GM18951 (cell line): ENCODE data around the gene IRF7.

ENCODE experiments used
- POLR2A ChIP-seq: IDR thresholded peaks from 4 replicates; pipeline ENCODE4 v1.6.1; 2011; ENCODE audit warnings: mild to moderate bottlenecking; ENCODE audit not compliant: insufficient read length, insufficient read depth; ENCODE audit errors: extremely low read depth
- in situ Hi-C: fragments of 300-500 bp; cut with MboI; formaldehyde crosslinking; loops from one replicate; pipeline ENCODE4 v1.12.0; 2022; ENCODE audit warnings: low sequenced_read_pairs, mixed read lengths, inconsistent platforms; ENCODE audit not compliant: unreplicated experiment

IRF7 gene

GRCh38 chr11:612961-613300 lies 2.8 kb downstream of the IRF7 start:
- peak; percentile 46 for TF ChIP-seq POLR2A
- in situ Hi-C loops, result no loop called here

GRCh38 chr11:612201-612960 lies 3.4 kb downstream of the IRF7 start:
- in situ Hi-C loops, result no loop called here

GRCh38 chr11:611001-611996 lies 4.5 kb downstream of the IRF7 start:
- in situ Hi-C loops, result no loop called here
- peak; percentile 55 for TF ChIP-seq POLR2A

More at GRCh38 chr11:612201-612960, 3.4 kb downstream of the IRF7 start:
- TF ChIP-seq POLR2A, result no peak

GRCh38 chr11:610146-610801 lies 5.5 kb downstream of the IRF7 start:
- in situ Hi-C loops, result no loop called here

GRCh38 chr11:609341-609811 lies 6.4 kb downstream of the IRF7 start:
- TF ChIP-seq POLR2A, result no peak
- in situ Hi-C loops, result no loop called here

More at GRCh38 chr11:610146-610801, 5.5 kb downstream of the IRF7 start:
- no peak for TF ChIP-seq POLR2A

- in situ Hi-C loops, result no loop called here
- no peak for TF ChIP-seq POLR2A
These were observed 6.9 kb downstream of the IRF7 start for GRCh38 chr11:608791-609251.

- no peak for TF ChIP-seq POLR2A
- in situ Hi-C loops, result no loop called here
These were observed 7.6 kb downstream of the IRF7 start for GRCh38 chr11:607971-608659.

- in situ Hi-C loops, result no loop called here
These were observed 8.6 kb downstream of the IRF7 start for GRCh38 chr11:607020-607780.

GRCh38 chr11:606245-606644 lies 9.5 kb downstream of the IRF7 start:
- in situ Hi-C loops, result no loop called here
- TF ChIP-seq POLR2A, result no peak

More at GRCh38 chr11:607020-607780, 8.6 kb downstream of the IRF7 start:
- TF ChIP-seq POLR2A, result no peak

- TF ChIP-seq POLR2A, result no peak
- in situ Hi-C loops, result no loop called here
These were observed 10.2 kb downstream of the IRF7 start for GRCh38 chr11:605286-606129.

GRCh38 chr11:603154-603553 lies 12.6 kb downstream of the IRF7 start:
- in situ Hi-C loops, result no loop called here

More at GRCh38 chr11:603154-603553, 12.6 kb downstream of the IRF7 start:
- no peak for TF ChIP-seq POLR2A
